AG08396 (cell line): ENCODE measurements around the gene TERB2.
"Not testable (repeated sequence)": the region's sequence is repeated elsewhere in the genome, so short reads cannot be mapped to it uniquely, and the experiment has no call there.

Experiments used
- DNase-seq: peaks from one replicate; pipeline ENCODE4 v3.0.0; 2012; ENCODE audit warnings: low spot score, mixed read lengths

TERB2 gene

GRCh38 chr15:44956388-44956787, at the start of gene TERB2:
TSS of gene TERB2 (plus strand) at chr15:44956687. CDS start at chr15:44956719, 32 bp downstream.
- no peak for DNase-seq

GRCh38 chr15:44909423-44909822, 47.1 kb upstream of the TERB2 start:
- no peak for DNase-seq

GRCh38 chr15:44910981-44911625, 45.4 kb upstream of the TERB2 start:
- no peak for DNase-seq

GRCh38 chr15:44912186-44912585, 44.3 kb upstream of the TERB2 start:
- not testable (repeated sequence) for DNase-seq

GRCh38 chr15:44912974-44913448, 43.5 kb upstream of the TERB2 start:
- DNase-seq = not testable (repeated sequence)

GRCh38 chr15:44918136-44918535, 38.4 kb upstream of the TERB2 start:
- DNase-seq = no peak

GRCh38 chr15:44928658-44929057, 27.8 kb upstream of the TERB2 start:
- not testable (repeated sequence) for DNase-seq

- DNase-seq = not testable (repeated sequence)
Observed at GRCh38 chr15:44930283-44930682, 26.2 kb upstream of the TERB2 start.

- DNase-seq = not testable (repeated sequence)
Observed at GRCh38 chr15:44958302-44958701, 1.8 kb downstream of the TERB2 start.

- no peak for DNase-seq
Observed at GRCh38 chr15:44968475-44968874, 12.0 kb downstream of the TERB2 start.

GRCh38 chr15:44971036-44971435, 14.5 kb downstream of the TERB2 start:
- no peak for DNase-seq

GRCh38 chr15:44976183-44976582, 19.7 kb downstream of the TERB2 start:
- DNase-seq = not testable (repeated sequence)

GRCh38 chr15:44977781-44978180, 21.3 kb downstream of the TERB2 start:
- DNase-seq = not testable (repeated sequence)

GRCh38 chr15:44979617-44980339, 23.3 kb downstream of the TERB2 start:
- not testable (repeated sequence) for DNase-seq

- DNase-seq = not testable (repeated sequence)
Observed at GRCh38 chr15:44984144-44984543, 27.7 kb downstream of the TERB2 start.

GRCh38 chr15:44986346-44987055, 30.0 kb downstream of the TERB2 start:
- not testable (repeated sequence) for DNase-seq

GRCh38 chr15:44987711-44988110, 31.2 kb downstream of the TERB2 start:
- not testable (repeated sequence) for DNase-seq

- DNase-seq = not testable (repeated sequence)
Observed at GRCh38 chr15:44988184-44988869, 31.8 kb downstream of the TERB2 start.

GRCh38 chr15:44988870-44989219, 32.4 kb downstream of the TERB2 start:
- DNase-seq = not testable (repeated sequence)

GRCh38 chr15:44997632-44998031, 41.1 kb downstream of the TERB2 start:
- DNase-seq = not testable (repeated sequence)

- DNase-seq = no peak
Observed at GRCh38 chr15:44999105-44999504, 42.6 kb downstream of the TERB2 start.

- DNase-seq = not testable (repeated sequence)
Observed at GRCh38 chr15:45001180-45001579, 44.7 kb downstream of the TERB2 start.
